ENCODE data around the gene CACNA1E.

Gene CACNA1E

DNA sequence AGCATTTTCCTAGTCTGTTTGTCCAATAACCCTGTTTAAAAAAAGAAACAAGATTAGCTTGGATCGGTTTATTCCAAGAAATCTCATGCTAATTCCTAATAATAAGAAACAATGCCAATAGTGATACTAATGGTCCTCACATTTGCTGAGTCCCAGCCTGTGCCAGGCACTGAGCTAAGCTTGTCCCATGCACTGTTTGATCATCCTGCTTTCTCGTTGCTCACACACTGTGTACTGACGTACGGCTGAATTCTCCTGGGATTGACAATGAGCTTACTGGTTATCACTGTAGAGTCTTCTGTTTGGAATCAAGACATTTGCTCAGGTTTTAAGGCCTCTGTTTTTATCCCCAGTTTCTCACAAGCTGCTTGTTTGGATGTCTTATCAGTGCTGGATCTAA, 71.1 kb downstream of the CACNA1E start:
- no peak overlapping the region for H3K4me3 ChIP-seq (ENCODE audit: low read length)
- DNase-seq (ENCODE audit: low read depth, low spot score) = no peak

- no peak for DNase-seq (ENCODE audit: low read depth, low spot score)
- no peak overlapping the region for H3K4me3 ChIP-seq (ENCODE audit: low read length)
Measured at GRCh38 chr1:181556631-181557030, 73.3 kb downstream of the CACNA1E start.

- no peak overlapping the region for H3K4me3 ChIP-seq (ENCODE audit: low read length)
- DNase-seq (ENCODE audit: low read depth, low spot score) = no peak
Measured at GRCh38 chr1:181557313-181557712, 74.0 kb downstream of the CACNA1E start.

- H3K4me3 ChIP-seq (ENCODE audit: low read length) = no peak overlapping the region
- DNase-seq (ENCODE audit: low read depth, low spot score) = no peak
Measured at GRCh38 chr1:181558416-181558815, 75.1 kb downstream of the CACNA1E start.

DNA sequence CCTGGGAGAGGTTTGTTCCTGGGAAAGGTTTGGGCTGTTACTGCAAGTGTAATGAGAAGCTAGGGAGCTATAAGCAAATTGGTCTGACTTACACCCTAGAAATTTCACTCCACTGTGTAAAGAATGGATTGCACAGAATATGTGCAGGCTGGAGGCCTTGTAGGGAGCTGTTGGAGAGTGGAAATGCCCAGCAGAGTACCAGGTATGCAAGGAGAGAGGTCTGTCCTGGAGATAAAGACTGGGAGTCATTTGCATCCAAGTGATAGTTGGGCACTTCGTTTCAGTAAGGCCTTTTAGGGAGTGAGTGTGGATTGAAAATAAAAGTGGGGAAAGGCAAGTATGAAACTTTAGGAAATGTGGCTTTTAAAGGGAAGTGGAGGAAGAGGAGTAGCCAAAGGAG, 75.8 kb downstream of the CACNA1E start:
- no peak for DNase-seq (ENCODE audit: low read depth, low spot score)

GRCh38 chr1:181562395-181562794, 79.1 kb downstream of the CACNA1E start:
- no peak overlapping the region for H3K4me3 ChIP-seq (ENCODE audit: low read length)
- DNase-seq (ENCODE audit: low read depth, low spot score) = no peak

More for the DNA sequence above, 75.8 kb downstream of the CACNA1E start:
- no peak overlapping the region for H3K4me3 ChIP-seq (ENCODE audit: low read length)

DNA sequence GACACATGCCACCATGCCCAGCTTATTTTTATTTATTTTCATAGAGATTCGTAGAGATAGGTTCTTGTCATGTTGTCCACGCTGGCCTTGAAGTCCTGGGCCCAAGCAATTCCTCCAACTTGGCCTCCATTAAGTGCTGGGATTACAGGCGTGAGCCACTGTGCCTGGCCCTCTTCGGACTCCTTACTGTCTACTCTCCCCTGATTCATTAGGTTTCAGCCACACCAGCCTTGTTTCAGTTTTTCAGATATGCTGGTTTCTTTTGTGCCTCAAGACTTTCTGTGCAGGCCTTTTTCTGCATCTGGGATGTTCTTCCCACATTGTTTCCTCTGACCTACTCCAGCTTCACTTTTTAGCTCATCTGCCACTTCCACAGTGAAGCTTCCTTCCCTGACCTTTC, 85.4 kb downstream of the CACNA1E start:
- no peak for DNase-seq (ENCODE audit: low read depth, low spot score)
- H3K4me3 ChIP-seq (ENCODE audit: low read length) = no peak overlapping the region

DNA sequence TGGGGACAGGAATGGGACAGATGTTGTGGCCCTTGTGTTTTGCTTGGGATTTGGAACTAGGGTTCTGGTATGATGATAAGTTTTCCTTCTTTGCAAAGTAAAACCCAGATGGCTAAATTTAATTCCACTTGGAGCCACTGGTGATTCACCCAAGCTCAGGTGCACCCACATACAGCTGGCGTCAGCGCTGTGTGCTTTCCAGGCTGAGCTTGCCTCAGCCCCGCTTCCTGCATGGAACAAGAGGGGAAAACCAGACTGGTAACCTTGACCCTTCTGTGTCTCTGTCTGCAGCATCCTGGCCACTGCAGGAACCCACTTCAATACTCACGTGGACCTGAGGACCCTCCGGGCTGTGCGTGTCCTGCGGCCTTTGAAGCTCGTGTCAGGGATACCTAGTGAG, 94.2 kb downstream of the CACNA1E start:
- no peak overlapping the region for H3K4me3 ChIP-seq (ENCODE audit: low read length)
- no peak for DNase-seq (ENCODE audit: low read depth, low spot score)

GRCh38 chr1:181583598-181583997, 100.3 kb downstream of the CACNA1E start:
- no peak overlapping the region for H3K4me3 ChIP-seq (ENCODE audit: low read length)
- no peak for DNase-seq (ENCODE audit: low read depth, low spot score)

DNA sequence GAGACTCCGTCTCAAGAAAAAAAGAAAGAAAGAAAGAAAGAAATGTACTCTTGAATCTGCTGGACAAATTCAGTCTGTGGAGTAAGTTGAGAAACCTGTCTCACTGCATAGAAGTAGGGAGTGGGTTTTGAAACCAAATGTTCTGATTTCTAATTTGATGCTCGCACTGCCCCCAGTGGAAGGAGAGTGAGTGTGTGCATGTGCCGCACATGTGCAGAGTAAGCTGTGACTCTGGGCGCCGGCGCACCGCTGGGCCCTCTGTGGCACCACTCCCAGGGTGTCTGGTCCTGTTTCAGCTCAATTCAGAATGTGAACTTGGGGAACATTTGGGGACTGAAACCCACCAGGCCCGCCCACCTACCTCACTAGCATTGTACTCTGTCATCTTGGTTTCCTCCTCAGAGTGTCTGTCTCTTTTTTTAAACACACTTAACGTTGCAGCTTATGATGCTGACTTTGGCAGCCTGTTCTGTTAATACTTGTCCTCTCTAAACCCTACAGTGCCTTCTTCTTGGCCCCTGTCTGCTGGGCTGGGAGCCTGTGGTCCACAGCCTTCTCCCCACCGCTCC, 104.6 kb downstream of the CACNA1E start:
- H3K4me3 ChIP-seq (ENCODE audit: low read length) = no peak overlapping the region
- no peak for DNase-seq (ENCODE audit: low read depth, low spot score)

GRCh38 chr1:181588631-181589030, 105.3 kb downstream of the CACNA1E start:
- H3K4me3 ChIP-seq (ENCODE audit: low read length) = no peak overlapping the region
- DNase-seq (ENCODE audit: low read depth, low spot score) = no peak

- no peak for DNase-seq (ENCODE audit: low read depth, low spot score)
- no peak overlapping the region for H3K4me3 ChIP-seq (ENCODE audit: low read length)
Measured at GRCh38 chr1:181592255-181592859, 109.0 kb downstream of the CACNA1E start.

DNA sequence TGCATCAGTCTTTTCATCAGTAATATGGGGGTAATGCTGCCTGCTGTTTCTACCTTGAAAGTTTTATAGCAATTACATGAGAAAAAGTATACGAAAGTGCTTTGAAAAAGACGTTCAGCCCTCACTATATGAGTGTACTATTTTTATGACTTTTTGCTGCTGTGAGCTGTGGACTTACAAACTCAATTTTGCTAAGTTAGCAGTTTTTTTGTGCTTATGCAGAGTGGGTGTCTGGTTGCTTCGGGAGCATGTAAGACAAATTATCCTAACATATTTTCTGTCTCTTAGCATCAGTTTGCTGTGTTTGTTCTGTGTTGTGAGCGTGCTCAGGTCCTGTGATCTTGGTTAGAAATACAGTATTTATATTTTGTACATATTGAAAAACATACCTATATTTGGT, 109.7 kb downstream of the CACNA1E start:
- H3K4me3 ChIP-seq (ENCODE audit: low read length) = no peak overlapping the region
- no peak for DNase-seq (ENCODE audit: low read depth, low spot score)

- DNase-seq (ENCODE audit: low read depth, low spot score) = no peak
- no peak overlapping the region for H3K4me3 ChIP-seq (ENCODE audit: low read length)
Measured at GRCh38 chr1:181594553-181594952, 111.2 kb downstream of the CACNA1E start.

GRCh38 chr1:181595234-181595633, 111.9 kb downstream of the CACNA1E start:
- no peak for DNase-seq (ENCODE audit: low read depth, low spot score)
- H3K4me3 ChIP-seq (ENCODE audit: low read length) = no peak overlapping the region

DNA sequence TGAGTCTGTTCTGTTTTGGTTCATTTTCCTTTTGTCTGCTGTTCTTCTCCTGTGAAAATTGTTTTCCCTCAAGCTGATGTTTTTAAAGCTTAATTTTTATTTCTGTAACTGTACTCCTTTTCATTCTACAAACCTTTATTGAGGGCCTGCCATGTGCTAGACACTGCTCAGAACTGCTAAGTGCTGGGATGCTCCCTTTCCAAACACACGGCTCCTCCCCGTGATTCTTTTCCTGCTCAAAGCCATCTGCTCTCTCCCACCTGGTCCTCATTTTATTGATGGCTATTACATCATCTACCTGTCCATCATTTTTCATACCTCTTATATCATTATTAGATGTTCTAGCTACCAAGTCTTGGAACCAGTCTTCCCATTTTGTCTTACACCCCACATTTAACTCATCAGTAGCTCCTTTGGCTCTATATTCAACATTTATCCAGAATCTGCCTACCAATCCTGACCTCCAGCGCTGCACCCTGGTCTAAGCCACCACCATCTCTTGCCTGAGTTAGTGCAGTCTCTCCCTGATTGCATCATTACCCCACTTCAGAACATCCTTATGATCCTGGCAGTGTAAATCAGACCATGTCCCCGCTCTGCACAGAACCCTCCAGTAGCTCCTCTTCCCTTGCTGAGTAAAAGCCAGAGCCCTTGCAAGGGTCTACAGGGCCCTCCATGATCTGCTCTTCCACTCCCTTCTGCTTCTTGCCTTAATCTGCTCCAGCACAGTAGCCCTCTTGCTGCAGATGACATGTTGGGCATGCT, 118.1 kb downstream of the CACNA1E start:
- no peak overlapping the region for H3K4me3 ChIP-seq (ENCODE audit: low read length)
- DNase-seq (ENCODE audit: low read depth, low spot score) = no peak

GRCh38 chr1:181603735-181604410, 120.6 kb downstream of the CACNA1E start:
- no peak for DNase-seq (ENCODE audit: low read depth, low spot score)
- no peak overlapping the region for H3K4me3 ChIP-seq (ENCODE audit: low read length)

- no peak for DNase-seq (ENCODE audit: low read depth, low spot score)
- no peak overlapping the region for H3K4me3 ChIP-seq (ENCODE audit: low read length)
Measured at GRCh38 chr1:181604482-181605249, 121.3 kb downstream of the CACNA1E start.

DNA sequence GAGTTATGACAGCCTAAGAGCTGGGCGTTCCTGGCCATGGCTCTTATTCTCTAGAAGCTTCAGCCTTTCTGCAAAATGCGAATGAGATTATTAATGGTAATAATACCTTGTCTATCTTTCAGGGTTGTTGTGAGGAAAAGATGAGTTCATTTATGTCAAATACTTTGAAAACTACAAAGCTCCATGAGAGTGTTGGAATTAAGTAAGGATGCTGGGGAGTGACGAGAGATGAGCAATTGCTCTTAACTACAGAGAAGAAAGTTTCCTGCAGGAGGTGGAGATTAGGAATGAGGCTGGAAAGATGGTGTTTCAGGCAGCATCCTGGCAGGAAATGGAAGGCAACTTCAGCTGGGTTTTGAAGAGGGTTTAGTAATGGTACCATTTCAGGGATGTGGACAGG, 124.2 kb downstream of the CACNA1E start:
- no peak overlapping the region for H3K4me3 ChIP-seq (ENCODE audit: low read length)
- no peak for DNase-seq (ENCODE audit: low read depth, low spot score)
